HEK293 (cell line): Measurements from ENCODE around the gene MECP2.

Source experiments
- CTCF ChIA-PET: fragments of 350-600 bp; formaldehyde crosslinking; extraction: SDS; loops from one replicate; lab custom pipeline; 2021; ENCODE audit warnings: antibody characterized with exemption; lab: Yijun Ruan, JAX
- POLR2A ChIA-PET: fragments of 300-600 bp; formaldehyde crosslinking; extraction: SDS; loops from one replicate; lab custom pipeline; 2020; ENCODE audit warnings: antibody characterized with exemption, inconsistent platforms; lab: Yijun Ruan, JAX
- H3K27ac ChIP-seq: fragments of 200-500 bp; sonication (Bioruptor generic); 2 replicates; pipeline ENCODE4 v1.5.1; 2014; ENCODE audit warnings: low read depth, low read length, control low read depth, inconsistent platforms; ENCODE audit errors: extremely low read depth
- H3K36me3 ChIP-seq, 2 experiments: fragments of 200-500 bp in 1 of 2; sonication (Bioruptor generic) in 1 of 2; 1 replicate in 1 of 2; 2 replicates in 1 of 2; pipeline ENCODE4 v1.5.1; 2014 to 2017; ENCODE audit warnings: inconsistent platforms in 2 of 2, low read length in 2 of 2; ENCODE audit not compliant: control insufficient read depth in 2 of 2, insufficient read depth in 1 of 2
- H3K4me1 ChIP-seq: fragments of 200-500 bp; sonication (Bioruptor generic); 2 replicates; pipeline ENCODE4 v1.5.1; 2014; ENCODE audit warnings: mild to moderate bottlenecking, low read length, inconsistent platforms; ENCODE audit not compliant: control insufficient read depth, insufficient read depth
- H3K4me3 ChIP-seq: 2 replicates; pipeline ENCODE4 v1.5.1; 2011; ENCODE audit warnings: low read depth, mild to moderate bottlenecking, control low read depth, low read length, moderate library complexity
- H3K9me3 ChIP-seq: fragments of 200-500 bp; sonication (Bioruptor generic); 2 replicates; pipeline ENCODE4 v1.5.1; 2014; ENCODE audit warnings: low read depth, low read length, inconsistent platforms; ENCODE audit not compliant: control insufficient read depth, insufficient read depth
- EGR2 ChIP-seq: fragments of 450-650 bp; formaldehyde crosslinking; IDR thresholded peaks from 2 replicates; pipeline ENCODE4 v1.5.1; 2016; ENCODE audit warnings: low read depth, missing biosample characterization, missing genetic modification characterization
- OVOL3 ChIP-seq: fragments of 450-650 bp; formaldehyde crosslinking; IDR thresholded peaks from 2 replicates; pipeline ENCODE4 v1.5.1; 2016; ENCODE audit warnings: missing biosample characterization, missing genetic modification characterization
- ZFHX2 ChIP-seq: fragments of 450-650 bp; formaldehyde crosslinking; conservative IDR thresholded peaks from 2 replicates; pipeline ENCODE4 v1.5.1; 2016; ENCODE audit warnings: missing biosample characterization, missing genetic modification characterization
- ZNF146 ChIP-seq: fragments of 450-650 bp; formaldehyde crosslinking; IDR thresholded peaks from 2 replicates; pipeline ENCODE4 v1.5.1; 2016; ENCODE audit warnings: missing biosample characterization, missing genetic modification characterization
- ZNF184 ChIP-seq: fragments of 450-650 bp; IDR thresholded peaks from 2 replicates; pipeline ENCODE4 v1.5.1; 2018; ENCODE audit warnings: missing biosample characterization, mild to moderate bottlenecking, missing genetic modification characterization
- ZNF350 ChIP-seq: fragments of 450-650 bp; formaldehyde crosslinking; IDR thresholded peaks from 2 replicates; pipeline ENCODE4 v1.5.0; 2017; ENCODE audit warnings: missing biosample characterization, mild to moderate bottlenecking, missing genetic modification characterization
- ZNF529 ChIP-seq: fragments of 450-650 bp; formaldehyde crosslinking; IDR thresholded peaks from 2 replicates; pipeline ENCODE4 v1.5.1; 2017; ENCODE audit warnings: missing genetic modification characterization, missing biosample characterization; ENCODE audit not compliant: insufficient replicate concordance
- ZNF530 ChIP-seq: fragments of 450-650 bp; formaldehyde crosslinking; IDR thresholded peaks from 2 replicates; pipeline ENCODE4 v1.5.1; 2016; ENCODE audit warnings: low read depth, missing biosample characterization, missing genetic modification characterization
- ZNF600 ChIP-seq: fragments of 450-650 bp; formaldehyde crosslinking; IDR thresholded peaks from 2 replicates; pipeline ENCODE4 v1.5.1; 2016; ENCODE audit warnings: missing biosample characterization, missing genetic modification characterization
- ZNF658 ChIP-seq: fragments of 450-650 bp; formaldehyde crosslinking; IDR thresholded peaks from 2 replicates; pipeline ENCODE4; 2016; ENCODE audit warnings: missing biosample characterization, missing genetic modification characterization
- ZNF670 ChIP-seq: fragments of 450-650 bp; formaldehyde crosslinking; IDR thresholded peaks from 2 replicates; pipeline ENCODE4 v1.5.1; 2016; ENCODE audit warnings: missing biosample characterization, missing genetic modification characterization, low read depth
- ZNF677 ChIP-seq: fragments of 450-650 bp; IDR thresholded peaks from 2 replicates; pipeline ENCODE4 v1.5.0; 2018; ENCODE audit warnings: missing biosample characterization, mild to moderate bottlenecking, missing genetic modification characterization, moderate library complexity
- ZNF747 ChIP-seq: fragments of 450-650 bp; formaldehyde crosslinking; IDR thresholded peaks from 2 replicates; pipeline ENCODE4 v1.5.1; 2016; ENCODE audit warnings: missing biosample characterization, missing genetic modification characterization
- ZNF76 ChIP-seq: fragments of 450-650 bp; formaldehyde crosslinking; IDR thresholded peaks from 2 replicates; pipeline ENCODE4; 2016; ENCODE audit warnings: low read depth, missing biosample characterization, missing genetic modification characterization, borderline replicate concordance
- ZNF785 ChIP-seq: fragments of 450-650 bp; formaldehyde crosslinking; IDR thresholded peaks from 2 replicates; pipeline ENCODE4 v1.5.1; 2016; ENCODE audit warnings: missing biosample characterization, missing genetic modification characterization
- ZNF837 ChIP-seq: fragments of 450-650 bp; formaldehyde crosslinking; IDR thresholded peaks from 2 replicates; pipeline ENCODE4 v1.5.1; 2016; ENCODE audit warnings: missing biosample characterization, missing genetic modification characterization
- ZSCAN16 ChIP-seq: fragments of 450-650 bp; formaldehyde crosslinking; IDR thresholded peaks from 2 replicates; pipeline ENCODE4 v1.5.1; 2016; ENCODE audit warnings: missing biosample characterization, missing genetic modification characterization
- TF ChIP-seq, protein P1 (sequence below): fragments of 450-650 bp; formaldehyde crosslinking; IDR thresholded peaks from 2 replicates; pipeline ENCODE4 v1.5.1; 2016; ENCODE audit warnings: missing biosample characterization, missing genetic modification characterization
- TF ChIP-seq, protein P2 (sequence below): fragments of 450-650 bp; formaldehyde crosslinking; IDR thresholded peaks from 2 replicates; pipeline ENCODE4 v1.5.1; 2016; ENCODE audit warnings: missing biosample characterization, missing genetic modification characterization
- TF ChIP-seq, protein P3 (sequence below): fragments of 450-650 bp; formaldehyde crosslinking; IDR thresholded peaks from 2 replicates; pipeline ENCODE4 v1.5.1; 2016; ENCODE audit warnings: missing biosample characterization, missing genetic modification characterization
- TF ChIP-seq, protein P4 (sequence below): fragments of 450-650 bp; formaldehyde crosslinking; IDR thresholded peaks from 2 replicates; pipeline ENCODE4 v1.5.1; 2017; ENCODE audit warnings: missing biosample characterization, missing genetic modification characterization

MECP2 gene

DNA sequence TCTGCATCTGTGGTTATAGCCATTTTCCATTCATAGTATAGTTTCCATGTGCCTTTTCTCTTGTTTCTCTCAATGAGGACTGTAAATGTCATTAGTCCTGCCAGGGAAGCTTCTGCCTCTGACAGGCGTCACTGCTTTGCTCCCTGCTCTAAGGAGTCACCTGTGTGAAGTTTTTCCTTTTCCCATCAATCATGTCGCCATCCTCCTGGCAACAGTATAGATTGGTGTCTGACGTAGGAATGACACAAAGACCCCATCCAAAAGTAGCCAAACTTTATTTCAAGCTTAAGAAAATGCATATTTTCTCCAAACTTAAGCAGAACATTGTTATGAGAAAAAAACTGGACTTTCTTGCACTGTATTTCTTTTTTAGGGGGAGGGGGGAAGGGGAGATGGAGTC is 23.1 kb upstream of the MECP2 start:
- TF ChIP-seq ZNF184 (no peak), ZNF670 (tag by site-specific recombination) (no peak), ZNF350 (tag by site-specific recombination) (no peak), ZFHX2 (tag by site-specific recombination) (no peak), ZNF76 (tag by site-specific recombination) (no peak), ZNF785 (tag by site-specific recombination) (no peak), ZNF747 (tag by site-specific recombination) (no peak), OVOL3 (tag by site-specific recombination) (no peak), EGR2 (no peak), ZNF677 (no peak), ZNF530 (tag by site-specific recombination) (no peak), ZNF837 (no peak), ZNF658 (tag by site-specific recombination) (no peak)
- TF ChIP-seq, protein P1, sequence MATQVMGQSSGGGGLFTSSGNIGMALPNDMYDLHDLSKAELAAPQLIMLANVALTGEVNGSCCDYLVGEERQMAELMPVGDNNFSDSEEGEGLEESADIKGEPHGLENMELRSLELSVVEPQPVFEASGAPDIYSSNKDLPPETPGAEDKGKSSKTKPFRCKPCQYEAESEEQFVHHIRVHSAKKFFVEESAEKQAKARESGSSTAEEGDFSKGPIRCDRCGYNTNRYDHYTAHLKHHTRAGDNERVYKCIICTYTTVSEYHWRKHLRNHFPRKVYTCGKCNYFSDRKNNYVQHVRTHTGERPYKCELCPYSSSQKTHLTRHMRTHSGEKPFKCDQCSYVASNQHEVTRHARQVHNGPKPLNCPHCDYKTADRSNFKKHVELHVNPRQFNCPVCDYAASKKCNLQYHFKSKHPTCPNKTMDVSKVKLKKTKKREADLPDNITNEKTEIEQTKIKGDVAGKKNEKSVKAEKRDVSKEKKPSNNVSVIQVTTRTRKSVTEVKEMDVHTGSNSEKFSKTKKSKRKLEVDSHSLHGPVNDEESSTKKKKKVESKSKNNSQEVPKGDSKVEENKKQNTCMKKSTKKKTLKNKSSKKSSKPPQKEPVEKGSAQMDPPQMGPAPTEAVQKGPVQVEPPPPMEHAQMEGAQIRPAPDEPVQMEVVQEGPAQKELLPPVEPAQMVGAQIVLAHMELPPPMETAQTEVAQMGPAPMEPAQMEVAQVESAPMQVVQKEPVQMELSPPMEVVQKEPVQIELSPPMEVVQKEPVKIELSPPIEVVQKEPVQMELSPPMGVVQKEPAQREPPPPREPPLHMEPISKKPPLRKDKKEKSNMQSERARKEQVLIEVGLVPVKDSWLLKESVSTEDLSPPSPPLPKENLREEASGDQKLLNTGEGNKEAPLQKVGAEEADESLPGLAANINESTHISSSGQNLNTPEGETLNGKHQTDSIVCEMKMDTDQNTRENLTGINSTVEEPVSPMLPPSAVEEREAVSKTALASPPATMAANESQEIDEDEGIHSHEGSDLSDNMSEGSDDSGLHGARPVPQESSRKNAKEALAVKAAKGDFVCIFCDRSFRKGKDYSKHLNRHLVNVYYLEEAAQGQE (tag by site-specific recombination) = no peak
- TF ChIP-seq, protein P2, sequence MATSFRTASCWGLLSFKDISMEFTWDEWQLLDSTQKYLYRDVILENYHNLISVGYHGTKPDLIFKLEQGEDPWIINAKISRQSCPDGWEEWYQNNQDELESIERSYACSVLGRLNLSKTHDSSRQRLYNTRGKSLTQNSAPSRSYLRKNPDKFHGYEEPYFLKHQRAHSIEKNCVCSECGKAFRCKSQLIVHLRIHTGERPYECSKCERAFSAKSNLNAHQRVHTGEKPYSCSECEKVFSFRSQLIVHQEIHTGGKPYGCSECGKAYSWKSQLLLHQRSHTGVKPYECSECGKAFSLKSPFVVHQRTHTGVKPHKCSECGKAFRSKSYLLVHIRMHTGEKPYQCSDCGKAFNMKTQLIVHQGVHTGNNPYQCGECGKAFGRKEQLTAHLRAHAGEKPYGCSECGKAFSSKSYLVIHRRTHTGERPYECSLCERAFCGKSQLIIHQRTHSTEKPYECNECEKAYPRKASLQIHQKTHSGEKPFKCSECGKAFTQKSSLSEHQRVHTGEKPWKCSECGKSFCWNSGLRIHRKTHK = no peak
- TF ChIP-seq, protein P3, sequence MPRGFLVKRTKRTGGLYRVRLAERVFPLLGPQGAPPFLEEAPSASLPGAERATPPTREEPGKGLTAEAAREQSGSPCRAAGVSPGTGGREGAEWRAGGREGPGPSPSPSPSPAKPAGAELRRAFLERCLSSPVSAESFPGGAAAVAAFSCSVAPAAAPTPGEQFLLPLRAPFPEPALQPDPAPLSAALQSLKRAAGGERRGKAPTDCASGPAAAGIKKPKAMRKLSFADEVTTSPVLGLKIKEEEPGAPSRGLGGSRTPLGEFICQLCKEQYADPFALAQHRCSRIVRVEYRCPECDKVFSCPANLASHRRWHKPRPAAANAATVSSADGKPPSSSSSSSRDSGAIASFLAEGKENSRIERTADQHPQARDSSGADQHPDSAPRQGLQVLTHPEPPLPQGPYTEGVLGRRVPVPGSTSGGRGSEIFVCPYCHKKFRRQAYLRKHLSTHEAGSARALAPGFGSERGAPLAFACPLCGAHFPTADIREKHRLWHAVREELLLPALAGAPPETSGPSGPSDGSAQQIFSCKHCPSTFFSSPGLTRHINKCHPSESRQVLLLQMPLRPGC = no peak
- CTCF ChIA-PET = no interaction called here

DNA sequence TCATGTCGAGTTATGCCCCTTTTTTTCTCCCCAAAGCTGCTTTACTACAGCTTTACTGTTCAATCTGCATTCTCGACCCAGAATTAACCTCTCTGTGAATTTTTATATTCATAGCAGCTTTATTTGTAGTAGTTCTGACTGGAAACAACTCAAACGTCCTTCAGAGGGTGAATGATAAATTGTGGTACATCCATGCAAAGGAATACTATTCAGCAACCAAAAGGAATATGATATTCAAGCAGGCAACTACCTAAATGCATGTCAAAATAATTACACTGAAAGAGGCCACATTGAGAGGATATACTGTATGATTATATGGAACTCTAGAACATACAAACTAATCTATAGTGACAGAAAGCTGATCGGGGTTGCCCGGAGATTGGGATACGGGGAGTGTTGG is 20.0 kb upstream of the MECP2 start:
- Histone ChIP-seq H3K36me3 (no peaks in the 10 kb centered on the region), H3K27ac (no peak overlapping the region), H3K4me3 (no peak overlapping the region), H3K4me1 (no peaks in the 10 kb centered on the region), H3K9me3 (no peaks in the 10 kb centered on the region; the same call in 1 of the 2 replicates)
- POLR2A ChIA-PET = no interaction called here
- no peak for TF ChIP-seq ZNF529 (tag by site-specific recombination)
- no peak for TF ChIP-seq ZSCAN16
- TF ChIP-seq, protein P4, sequence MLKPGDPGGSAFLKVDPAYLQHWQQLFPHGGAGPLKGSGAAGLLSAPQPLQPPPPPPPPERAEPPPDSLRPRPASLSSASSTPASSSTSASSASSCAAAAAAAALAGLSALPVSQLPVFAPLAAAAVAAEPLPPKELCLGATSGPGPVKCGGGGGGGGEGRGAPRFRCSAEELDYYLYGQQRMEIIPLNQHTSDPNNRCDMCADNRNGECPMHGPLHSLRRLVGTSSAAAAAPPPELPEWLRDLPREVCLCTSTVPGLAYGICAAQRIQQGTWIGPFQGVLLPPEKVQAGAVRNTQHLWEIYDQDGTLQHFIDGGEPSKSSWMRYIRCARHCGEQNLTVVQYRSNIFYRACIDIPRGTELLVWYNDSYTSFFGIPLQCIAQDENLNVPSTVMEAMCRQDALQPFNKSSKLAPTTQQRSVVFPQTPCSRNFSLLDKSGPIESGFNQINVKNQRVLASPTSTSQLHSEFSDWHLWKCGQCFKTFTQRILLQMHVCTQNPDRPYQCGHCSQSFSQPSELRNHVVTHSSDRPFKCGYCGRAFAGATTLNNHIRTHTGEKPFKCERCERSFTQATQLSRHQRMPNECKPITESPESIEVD (tag by site-specific recombination) = no peak
- peak; percentile 57 for TF ChIP-seq ZNF146
- no peak for TF ChIP-seq ZNF600
- CTCF ChIA-PET = no interaction called here

More for the DNA sequence above, 23.1 kb upstream of the MECP2 start:
- POLR2A ChIA-PET = no interaction called here
- H3K36me3 ChIP-seq = no peaks in the 10 kb centered on the region
- no peaks in the 10 kb centered on the region for H3K4me1 ChIP-seq
- no peaks in the 10 kb centered on the region; the same call in 1 of the 2 replicates for H3K9me3 ChIP-seq
- H3K4me3 ChIP-seq = no peak overlapping the region
- no peak overlapping the region for H3K27ac ChIP-seq
